HG02763 (cell line): Measurements from ENCODE around the gene HFE.
A peak's percentile ranks its signal among the peaks of the same experiment; 100 is the strongest.
"Not testable (repeated sequence)": the region's sequence is repeated elsewhere in the genome, so short reads cannot be mapped to it uniquely, and the experiment has no call there.

ENCODE experiments used
- ATAC-seq: cut with Tn5 transposase; IDR thresholded peaks from one replicate; pipeline ENCODE4 v1.9.1; 2021; ENCODE audit warnings: mild to moderate bottlenecking, moderate library complexity; ENCODE audit not compliant: unreplicated experiment

Gene HFE

GRCh38 chr6:26105842-26106241, 18.6 kb downstream of the HFE start:
- ATAC-seq: no peak

GRCh38 chr6:26107935-26108334, 20.7 kb downstream of the HFE start:
- no peak for ATAC-seq

- no peak for ATAC-seq
Measured at GRCh38 chr6:26109772-26110171, 22.5 kb downstream of the HFE start.

- no peak for ATAC-seq
Measured at GRCh38 chr6:26113570-26113969, 26.3 kb downstream of the HFE start.

- ATAC-seq: no peak
Measured at GRCh38 chr6:26115226-26115625, 28.0 kb downstream of the HFE start.

GRCh38 chr6:26116267-26116666, 29.0 kb downstream of the HFE start:
- no peak for ATAC-seq

GRCh38 chr6:26118999-26119398, 31.8 kb downstream of the HFE start:
- ATAC-seq: no peak

GRCh38 chr6:26120115-26120514, 32.9 kb downstream of the HFE start:
- ATAC-seq: not testable (repeated sequence)

GRCh38 chr6:26120807-26121140, 33.5 kb downstream of the HFE start:
- no peak for ATAC-seq

- ATAC-seq: no peak
Measured at GRCh38 chr6:26121141-26122004, 34.1 kb downstream of the HFE start.

GRCh38 chr6:26122005-26122388, 34.8 kb downstream of the HFE start:
- no peak for ATAC-seq

GRCh38 chr6:26122402-26122792, 35.2 kb downstream of the HFE start:
- ATAC-seq: no peak

GRCh38 chr6:26122793-26123674, 35.8 kb downstream of the HFE start:
- ATAC-seq: peak; percentile 49

- no peak for ATAC-seq
Measured at GRCh38 chr6:26123675-26123946, 36.4 kb downstream of the HFE start.

- ATAC-seq: peak; percentile 78
Measured at GRCh38 chr6:26123947-26124780, 36.9 kb downstream of the HFE start.

GRCh38 chr6:26124781-26125685, 37.8 kb downstream of the HFE start:
- no peak for ATAC-seq

GRCh38 chr6:26126394-26127235, 39.4 kb downstream of the HFE start:
- ATAC-seq: no peak

GRCh38 chr6:26128013-26128771, 41.0 kb downstream of the HFE start:
- ATAC-seq: no peak

- no peak for ATAC-seq
Measured at GRCh38 chr6:26129656-26130055, 42.4 kb downstream of the HFE start.
